NCI-H2227 (cell line): ENCODE results near the gene MRPL21.

ENCODE experiments used
- DNase-seq: peaks from one replicate; lab custom pipeline; 2025; ENCODE audit not compliant: unreplicated experiment; lab: John Stamatoyannopoulos, UW

The MRPL21 gene

DNA sequence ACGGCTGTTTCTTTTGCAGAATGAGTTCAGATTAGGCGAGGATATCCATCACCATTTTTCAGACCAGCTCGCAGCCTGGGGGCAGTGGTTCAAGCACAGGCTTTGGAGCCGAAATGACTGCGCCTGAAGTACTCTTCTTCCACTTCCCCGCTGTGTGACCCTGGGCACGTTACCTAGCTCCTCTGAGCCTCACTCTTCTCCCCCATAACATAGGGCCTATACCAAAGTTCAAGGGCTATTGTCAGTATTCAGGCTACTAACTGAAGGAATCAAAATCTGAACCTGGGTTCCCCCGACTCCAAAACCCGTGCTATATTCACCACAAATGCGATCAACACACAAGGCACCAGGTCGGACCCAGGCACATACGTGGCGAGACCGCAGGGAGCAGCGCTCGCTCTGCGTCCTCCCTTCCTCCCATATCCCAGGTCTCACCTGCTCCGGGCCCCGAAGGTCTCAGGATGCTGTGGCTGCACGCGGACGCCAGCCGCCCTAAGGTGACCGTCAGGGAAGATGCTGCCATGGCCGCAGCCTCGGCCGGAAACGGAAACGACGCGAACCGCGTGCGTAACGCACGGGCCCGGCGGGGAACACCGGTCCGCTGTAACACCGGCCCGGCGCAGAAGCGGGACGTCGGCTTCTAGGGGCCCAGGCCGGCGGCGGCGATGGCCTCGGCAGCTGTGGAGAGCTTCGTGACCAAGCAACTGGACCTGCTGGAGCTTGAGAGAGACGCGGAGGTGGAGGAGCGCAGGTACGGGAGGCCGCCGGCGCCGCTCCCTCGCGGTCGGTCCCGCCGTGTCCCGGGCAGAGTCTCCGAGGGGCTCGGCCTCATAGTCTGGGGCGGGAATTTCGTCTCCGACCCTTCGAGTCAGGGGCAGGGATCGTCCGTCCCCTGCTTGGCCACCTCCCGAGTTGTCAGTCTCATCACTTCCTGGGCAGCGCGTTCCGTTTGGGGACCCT lies at the start of gene MRPL21, which contains the start of gene IGHMBP2:
Gene MRPL21, minus strand, starts transcription at position 545 of the 960 bp plus-strand sequence. Its CDS starts 22 bp downstream, at position 523.
Gene IGHMBP2, plus strand, starts transcription at position 604 of the 960 bp plus-strand sequence. Its CDS starts 62 bp downstream, at position 666.
- peak; percentile 92 for DNase-seq

DNA sequence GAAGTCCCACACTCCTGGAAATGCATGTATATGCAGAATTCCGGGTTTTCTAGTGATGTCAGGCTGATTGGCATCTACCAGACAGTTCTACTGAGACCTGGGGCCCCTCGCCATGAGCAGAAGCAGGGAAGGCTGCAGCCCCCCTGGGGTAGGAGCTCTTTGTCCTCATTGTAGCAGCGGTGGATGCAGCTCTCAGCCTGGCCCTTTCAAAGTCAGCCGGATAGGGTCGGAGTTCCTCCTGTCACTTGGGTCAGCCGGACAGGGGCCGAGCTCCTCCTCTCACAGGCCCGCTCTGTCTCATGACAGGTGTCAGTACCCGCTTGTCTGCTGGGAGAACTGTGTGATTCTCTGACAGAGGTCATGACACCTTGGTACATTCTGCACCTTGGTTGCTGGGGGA lies 47.1 kb upstream of the MRPL21 start:
- no peak for DNase-seq

DNA sequence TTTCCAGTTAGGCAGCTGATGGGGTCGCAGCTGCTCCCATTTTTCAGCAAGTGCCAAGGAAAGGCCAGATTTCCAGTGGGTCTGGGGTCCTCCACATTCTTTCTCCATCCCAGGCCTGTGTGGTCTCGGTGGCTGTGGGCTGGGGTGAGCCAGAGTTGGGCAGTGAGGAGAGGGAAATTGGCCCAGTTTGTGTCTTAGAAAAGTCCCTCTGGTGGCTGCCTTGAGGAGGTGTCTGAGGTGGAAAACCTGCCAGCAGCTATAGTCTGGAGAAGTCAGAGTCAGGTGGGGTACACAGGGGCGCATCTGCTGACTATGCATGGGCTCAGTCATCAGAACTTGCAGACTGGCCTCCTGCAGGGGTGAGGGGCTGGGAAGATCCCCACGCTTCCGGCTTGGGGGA lies 46.6 kb upstream of the MRPL21 start:
- DNase-seq = peak; percentile 23

DNA sequence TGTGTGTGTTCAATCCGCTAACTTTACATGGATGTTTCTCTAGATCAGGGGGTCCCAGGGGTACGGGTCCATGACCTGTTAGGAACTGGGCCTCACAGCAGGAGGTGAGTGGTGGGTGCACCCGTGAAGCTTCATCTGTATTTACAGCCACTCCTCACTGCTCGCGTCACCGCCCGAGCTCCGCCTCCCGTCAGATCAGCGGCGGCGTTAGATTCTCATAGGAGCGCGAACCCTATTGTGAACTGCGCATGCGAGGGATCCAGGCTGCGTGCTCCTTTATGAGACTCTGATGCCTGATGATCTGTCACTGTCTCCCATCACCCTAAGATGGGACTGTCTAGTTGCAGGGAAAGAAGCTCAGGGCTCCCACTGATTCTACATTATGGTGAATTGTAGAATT lies 45.3 kb upstream of the MRPL21 start:
- no peak for DNase-seq

DNA sequence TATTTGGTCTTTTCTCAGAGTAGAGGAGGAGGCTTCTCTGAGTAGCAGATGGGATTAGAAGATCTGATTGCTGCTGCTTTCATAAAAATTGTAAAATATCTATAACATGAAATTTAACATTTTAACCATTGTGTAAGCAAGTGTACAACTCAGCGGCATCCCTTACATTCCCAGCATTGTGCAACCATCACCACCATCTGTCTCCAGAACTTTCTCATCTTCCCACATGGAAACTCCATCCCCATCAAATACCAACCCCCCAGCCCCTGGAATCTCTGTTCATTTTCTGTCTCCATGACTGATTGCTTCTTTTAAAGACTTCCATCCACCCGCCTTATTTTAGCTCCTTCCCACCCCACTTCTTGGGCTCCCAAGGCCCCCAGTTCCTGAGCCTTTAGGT lies 44.9 kb upstream of the MRPL21 start:
- DNase-seq = no peak

DNA sequence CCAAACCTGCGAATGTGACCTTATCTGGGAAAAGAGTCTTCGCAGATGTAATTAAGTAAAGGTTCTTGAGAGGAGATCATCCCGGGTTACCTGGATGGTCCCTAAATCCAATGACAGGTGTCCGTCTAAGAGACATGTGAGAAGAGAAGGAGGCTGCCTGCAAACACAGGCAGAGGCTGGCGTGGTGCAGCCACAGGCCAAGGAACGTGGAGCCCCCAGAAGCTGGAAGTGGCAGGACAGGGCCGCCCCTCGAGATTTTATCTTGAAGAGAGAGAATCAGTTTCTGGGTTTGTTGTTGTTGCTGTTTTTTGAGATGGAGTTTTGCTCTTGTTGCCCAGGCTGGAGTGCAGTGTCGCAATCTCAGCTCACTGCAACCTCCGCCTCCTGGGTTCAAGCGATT lies 43.5 kb upstream of the MRPL21 start:
- no peak for DNase-seq

DNA sequence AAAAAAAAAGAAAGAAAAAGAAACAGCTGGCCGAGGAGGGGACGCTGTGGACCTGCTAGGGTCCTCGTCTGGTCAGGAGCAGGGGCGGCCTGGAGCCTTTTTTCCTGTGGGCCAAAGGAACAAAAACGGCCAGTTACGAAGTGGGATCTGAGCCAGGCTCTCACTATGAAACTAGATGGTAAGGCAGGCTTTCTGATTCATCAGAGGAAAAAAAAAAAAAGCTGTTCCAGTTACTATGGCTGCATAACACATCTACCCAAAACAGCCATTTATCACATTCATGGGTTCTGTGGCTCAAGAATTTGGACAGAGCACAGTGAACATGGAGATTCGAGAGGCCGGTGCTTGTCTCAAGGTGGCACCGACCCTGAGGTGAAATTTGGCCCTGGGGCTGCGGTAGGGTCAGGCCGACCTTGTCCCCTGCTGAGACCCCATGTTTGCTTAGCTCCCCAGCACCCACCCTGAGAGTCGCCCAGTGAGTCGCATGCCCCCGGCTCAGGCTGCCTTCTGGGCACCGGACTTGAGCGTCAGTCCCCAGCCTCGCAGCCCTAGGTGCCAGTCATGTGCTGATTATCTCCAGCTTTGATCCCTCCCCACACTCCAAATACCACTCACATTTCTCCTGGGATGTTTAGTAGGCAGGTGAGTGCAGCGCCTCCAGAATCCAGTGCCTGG lies 42.9 kb upstream of the MRPL21 start:
- no peak for DNase-seq

DNA sequence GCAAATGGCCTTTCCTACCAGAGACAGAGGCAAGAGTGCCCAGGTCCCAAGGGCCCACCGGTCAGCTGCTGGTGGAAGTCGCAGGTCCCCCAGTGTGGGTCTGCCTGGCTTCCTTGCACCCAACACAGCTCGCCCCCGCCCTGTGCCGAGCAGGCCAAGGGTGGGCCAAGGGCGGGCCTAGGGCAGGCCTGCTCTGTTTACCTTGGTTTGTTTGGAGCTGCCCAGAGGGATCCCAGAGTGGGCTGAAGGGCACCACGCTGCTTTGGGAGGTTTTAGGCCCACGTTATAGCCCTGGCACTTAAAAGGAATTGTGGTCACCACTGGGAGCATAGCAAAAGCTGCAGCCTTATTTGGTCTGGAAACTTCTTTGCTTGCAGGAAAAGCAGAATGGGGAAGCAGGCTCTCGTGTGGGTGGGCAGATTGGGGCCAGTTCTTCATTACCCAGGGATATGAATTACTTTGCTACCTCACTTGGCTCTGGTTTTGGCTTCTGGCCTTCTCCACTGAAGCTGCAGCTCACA lies 39.2 kb upstream of the MRPL21 start:
- DNase-seq = no peak

DNA sequence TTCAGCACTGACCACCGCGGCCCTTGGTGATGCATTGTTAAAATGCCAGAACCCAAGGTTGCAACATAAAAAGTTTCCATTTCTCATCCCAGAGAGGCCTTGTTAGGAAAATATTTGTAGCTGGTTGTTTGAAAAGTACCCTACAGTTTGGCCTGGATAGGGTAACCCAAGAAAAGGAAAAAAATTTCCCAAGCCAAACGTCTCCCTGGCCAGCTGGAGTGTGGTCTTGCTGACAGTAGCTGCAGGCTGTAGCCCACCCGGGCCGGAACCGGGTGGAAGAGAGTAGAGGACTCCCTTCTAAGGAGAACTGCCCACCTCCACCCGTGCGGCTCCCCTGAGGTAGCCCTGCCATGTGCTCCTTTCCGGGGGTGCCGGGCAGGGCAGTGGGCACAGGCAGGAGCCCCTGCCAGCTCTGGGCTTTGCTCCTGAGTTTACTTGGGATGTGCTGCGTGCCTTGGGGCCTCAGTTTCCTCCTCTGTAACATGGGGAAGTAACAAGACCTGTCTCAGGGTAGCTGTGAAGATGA lies 38.5 kb upstream of the MRPL21 start:
- no peak for DNase-seq

DNA sequence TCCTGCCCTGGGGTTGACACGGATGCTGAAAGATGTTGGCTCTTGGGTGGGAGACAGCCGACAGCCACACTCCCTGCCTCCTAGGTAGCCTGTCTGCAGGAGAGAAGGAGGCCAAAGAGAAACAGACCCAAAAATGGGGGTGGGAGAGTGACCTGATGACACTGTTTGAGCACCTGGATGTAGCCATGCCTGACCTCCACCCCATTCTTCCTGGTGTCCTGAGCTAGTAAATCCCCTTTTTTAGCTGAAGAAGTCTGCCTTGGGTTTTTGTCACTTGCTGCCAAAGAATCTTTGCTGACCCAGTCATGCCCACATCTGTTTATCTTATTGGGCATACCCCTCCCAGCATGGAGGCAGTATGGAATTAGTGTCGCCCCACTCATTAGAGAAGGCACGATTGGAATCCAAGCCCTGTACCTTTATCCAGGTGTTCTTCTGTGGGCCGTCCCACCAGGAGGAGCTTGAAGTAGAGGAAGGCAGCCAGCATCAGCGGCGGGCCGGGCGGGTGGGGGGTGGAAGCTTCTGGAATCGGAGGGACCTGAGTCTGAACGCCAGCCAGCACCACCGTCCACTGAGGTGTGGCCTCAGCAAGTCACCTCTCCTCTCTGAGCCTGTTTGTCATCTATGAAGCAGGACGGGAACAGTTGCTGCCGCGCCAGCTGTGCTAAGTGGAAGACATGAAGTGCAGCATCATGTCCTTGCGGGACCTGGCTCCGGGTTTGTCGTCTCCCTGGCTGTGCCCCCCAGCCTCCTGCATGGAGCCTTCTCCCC lies 37.9 kb upstream of the MRPL21 start:
- DNase-seq = no peak

DNA sequence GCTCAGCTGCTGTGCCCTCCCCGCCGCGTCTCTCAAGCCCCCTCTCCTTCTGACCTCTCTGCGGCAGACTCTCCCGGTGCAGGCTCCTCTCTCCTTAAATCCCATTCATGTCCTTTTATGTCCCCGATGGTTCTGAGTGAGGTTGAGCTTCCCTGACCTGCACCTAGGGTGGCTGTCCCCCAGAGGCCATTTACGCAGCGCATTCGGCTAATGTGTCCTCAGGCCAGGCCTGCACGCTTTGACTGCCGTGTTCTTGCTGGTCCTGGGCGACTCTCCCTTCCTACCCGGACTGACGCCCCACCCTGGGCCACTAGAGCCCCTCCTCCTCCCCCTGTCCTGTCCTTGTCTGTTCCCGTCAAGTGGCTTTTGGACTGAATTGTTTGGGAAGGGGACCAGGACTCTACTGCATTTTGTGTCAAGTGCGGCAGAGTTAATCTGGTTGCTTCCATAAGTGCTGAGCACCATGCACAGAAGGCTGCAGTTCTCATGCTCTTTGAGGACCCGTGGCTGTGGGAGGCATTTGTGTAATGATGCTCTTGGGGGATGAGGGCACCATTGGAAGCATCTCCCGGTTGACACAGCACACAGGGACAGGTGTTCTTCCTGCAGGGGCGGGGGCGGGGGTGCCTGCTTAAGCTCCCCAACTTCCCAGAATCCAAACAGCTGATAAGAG lies 37.2 kb upstream of the MRPL21 start:
- no peak for DNase-seq

DNA sequence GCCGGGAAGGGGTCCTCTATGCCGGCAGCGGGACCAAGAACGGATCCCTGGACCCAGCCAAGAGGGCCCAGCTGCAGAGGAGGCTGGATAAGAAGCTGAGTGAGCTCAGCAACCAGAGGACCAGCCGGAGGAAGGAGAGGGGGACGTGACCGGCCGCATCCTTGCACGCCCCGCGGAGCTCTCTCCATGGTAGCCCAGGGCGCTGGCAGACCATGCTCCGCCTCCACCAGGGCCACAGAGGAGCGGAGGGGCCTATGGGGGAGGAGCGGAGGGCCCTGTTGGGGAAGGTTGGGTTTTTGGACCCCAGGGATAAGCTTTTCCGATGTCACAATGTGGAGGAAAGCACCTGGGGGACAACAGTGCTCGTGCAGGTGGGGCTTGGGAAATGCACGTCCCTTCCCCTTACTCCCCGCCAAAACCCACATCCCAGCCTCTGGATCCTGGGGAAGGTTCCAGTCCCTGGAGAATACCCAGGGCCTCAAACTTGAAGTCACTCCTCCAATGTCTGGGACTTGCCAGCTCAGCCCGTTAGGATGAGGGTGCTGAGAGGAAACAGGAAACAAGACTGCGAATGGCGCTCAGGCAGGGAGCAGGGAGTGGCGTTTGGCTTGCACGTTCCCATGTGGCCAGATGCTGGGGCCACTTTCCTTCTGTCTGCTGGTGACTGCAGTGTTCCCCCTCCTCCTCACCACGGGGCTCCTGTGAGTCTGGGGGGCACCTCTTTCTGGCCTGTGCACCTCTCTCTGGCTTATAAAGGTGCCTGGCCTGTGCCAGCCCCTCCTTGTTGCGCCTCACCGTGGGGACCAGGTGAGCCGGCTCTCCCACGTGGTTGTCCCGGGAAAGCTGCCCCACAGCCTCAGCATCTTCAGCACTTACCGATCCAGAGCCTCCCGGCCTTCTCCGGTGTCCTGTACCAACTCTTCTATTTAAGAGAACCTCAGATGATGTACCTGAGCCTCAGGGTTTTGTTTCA lies 36.2 kb upstream of the MRPL21 start:
- no peak for DNase-seq

DNA sequence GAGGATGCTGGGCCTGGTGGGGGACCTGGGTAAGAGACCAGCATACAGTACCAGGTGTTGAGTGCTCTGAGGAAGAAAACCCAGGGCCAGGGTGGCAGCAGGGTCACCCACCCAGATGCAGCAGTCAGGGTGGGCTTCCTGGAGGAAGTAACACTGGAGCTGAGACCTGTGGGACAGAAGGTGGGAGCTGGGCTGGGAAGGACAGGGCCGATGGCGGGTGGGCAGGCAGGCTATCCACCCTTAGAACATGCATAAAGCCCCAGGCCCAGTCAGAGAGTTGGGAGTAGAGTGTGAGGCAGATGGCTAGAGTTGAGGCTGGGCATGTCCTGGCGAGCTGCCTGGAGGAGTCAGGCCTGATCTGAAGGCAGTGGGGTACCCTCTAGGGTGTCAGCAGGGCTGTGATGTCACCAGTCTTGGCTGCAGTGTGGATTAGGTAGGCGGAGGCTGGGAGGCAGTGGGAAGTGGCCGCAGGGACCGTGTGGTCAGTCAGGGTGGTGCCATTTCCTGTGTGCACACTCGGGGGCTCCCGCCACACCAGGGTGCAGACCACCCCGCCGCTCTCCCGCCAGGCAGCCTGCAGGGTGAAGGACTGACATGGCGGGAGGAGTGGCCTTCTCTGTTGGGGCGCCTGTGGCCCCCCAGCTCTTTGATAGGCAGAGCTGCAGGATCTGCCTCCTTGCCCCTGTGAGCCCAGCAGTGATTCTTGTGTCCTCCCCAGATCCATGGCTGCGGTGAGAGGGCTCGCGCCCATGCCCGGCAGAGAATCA lies 35.4 kb upstream of the MRPL21 start:
- no peak for DNase-seq

DNA sequence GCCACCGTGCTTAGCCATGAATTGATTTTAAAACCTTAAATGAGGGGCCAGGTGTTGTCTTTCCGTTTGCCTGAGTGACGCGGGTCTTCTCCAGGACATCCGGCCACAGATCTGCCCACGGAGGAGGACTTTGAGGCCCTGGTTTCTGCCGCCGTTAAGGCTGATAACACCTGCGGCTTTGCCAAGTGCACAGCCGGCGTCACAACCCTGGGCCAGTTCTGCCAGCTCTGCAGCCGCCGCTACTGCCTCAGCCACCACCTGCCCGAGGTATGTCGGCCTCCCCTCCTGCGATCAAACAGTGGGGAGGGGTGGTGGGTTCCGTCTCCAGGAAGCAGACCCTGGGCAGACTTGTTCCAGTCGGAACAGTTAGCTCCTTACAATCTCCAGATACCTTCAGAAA lies 34.5 kb upstream of the MRPL21 start:
- no peak for DNase-seq

DNA sequence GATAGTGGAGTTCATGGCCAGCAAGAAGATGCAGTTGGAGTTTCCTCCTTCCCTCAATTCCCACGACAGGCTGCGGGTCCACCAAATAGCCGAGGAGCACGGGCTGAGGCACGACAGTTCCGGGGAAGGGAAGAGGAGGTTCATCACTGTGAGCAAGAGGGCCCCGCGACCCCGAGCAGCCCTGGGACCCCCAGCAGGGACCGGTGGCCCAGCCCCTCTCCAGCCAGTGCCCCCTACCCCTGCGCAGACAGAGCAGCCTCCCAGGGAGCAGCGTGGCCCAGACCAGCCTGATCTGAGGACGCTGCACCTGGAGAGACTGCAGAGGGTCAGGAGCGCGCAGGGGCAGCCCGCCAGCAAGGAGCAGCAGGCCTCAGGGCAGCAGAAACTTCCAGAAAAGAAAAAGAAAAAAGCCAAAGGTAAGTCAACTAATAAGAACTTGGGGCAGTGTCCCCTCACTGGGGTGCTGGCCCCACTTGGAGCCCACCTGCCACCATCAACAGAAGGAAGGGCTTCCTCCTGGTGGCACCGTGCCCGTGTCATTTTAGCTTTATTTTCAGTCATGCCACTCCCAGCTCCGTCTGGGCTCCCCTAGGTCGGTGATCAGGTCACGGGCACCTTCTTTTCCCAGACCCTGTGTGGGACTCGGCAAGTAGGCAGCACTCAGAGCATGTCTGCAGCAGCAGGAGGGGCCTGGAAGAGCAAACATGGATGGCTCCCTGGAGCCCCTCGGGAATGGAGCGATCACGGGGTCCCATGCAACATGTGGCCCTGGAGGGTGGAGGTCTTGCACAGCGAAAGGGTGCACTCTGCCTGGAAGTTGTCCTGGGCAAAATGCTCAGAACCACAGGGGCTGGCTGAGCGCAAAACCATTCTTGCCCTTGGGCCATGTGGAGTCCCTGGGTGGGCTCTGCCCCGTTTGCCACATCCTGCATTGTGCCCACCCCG lies 33.3 kb upstream of the MRPL21 start:
- no peak for DNase-seq

DNA sequence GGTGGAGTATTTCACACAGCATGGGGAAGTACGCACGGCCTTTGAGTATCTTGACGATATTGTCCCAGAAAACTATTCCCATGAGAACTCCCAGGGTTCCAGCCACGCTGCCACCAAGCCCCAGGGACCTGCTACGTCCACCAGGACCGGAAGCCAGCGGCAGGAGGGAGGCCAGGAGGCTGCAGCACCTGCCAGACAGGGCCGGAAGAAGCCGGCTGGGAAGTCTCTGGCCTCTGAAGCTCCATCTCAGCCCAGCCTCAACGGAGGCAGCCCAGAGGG lies 32.7 kb upstream of the MRPL21 start:
- DNase-seq = no peak

DNA sequence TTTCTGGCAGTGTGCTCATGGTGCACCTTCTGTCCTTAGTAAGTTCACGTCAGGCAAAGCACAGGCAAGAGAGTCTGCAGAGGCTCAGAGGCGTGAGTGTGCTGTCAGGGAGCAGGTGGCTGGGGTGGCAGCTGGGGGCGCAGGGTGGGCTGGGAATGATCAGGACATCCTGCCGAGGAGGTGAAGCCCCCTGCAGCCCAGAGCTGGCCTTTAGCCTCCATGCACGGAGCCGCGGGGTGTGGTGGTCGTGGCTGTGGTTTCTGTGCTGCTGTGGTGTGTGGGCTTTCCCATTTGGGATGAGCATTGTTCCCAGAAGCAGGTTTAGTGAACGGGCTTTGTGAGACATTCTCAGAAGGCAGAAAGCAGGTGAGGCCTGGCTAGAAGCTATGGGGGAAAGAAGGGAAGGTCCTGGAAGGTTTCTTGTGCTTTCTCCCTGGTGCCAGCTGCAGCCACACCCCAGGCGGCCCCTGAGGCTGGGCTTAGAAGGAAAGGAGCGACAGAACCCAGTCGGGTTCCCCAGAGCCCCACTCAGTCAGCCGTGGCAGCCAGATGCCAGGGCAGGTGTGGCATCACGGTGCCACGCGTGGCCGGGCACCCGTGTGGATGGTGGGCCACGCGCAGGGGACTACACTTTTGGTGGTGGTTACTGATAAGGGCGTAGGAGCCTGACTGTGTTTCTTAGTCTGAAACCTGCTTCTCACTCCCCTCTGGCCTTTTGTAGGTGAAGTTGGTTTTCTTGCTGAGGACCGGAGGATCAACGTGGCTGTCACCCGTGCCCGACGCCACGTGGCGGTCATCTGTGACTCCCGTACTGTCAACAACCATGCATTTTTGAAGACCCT lies 32.1 kb upstream of the MRPL21 start:
- no peak for DNase-seq
